ENCODE data around the gene TFF1.

- no peak for TF ChIP-seq ISL1 (CRISPR knock-in tag; IDR thresholded peaks at IDR 0.05)
- TF ChIP-seq, protein P1, sequence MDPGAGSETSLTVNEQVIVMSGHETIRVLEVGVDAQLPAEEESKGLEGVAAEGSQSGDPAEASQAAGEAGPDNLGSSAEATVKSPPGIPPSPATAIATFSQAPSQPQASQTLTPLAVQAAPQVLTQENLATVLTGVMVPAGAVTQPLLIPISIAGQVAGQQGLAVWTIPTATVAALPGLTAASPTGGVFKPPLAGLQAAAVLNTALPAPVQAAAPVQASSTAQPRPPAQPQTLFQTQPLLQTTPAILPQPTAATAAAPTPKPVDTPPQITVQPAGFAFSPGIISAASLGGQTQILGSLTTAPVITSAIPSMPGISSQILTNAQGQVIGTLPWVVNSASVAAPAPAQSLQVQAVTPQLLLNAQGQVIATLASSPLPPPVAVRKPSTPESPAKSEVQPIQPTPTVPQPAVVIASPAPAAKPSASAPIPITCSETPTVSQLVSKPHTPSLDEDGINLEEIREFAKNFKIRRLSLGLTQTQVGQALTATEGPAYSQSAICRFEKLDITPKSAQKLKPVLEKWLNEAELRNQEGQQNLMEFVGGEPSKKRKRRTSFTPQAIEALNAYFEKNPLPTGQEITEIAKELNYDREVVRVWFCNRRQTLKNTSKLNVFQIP (CRISPR knock-in tag; IDR thresholded peaks at IDR 0.05; ENCODE audit: borderline replicate concordance, low read depth): no peak
- TF ChIP-seq ZNF70 (CRISPR knock-in tag; IDR thresholded peaks at IDR 0.05): no peak
- TF ChIP-seq ARNTL (CRISPR knock-in tag; IDR thresholded peaks at IDR 0.05; ENCODE audit: borderline replicate concordance, low read depth): no peak
- TF ChIP-seq SNAI2 (CRISPR knock-in tag; IDR thresholded peaks at IDR 0.05): no peak
- TF ChIP-seq PATZ1 (CRISPR knock-in tag; IDR thresholded peaks at IDR 0.05; ENCODE audit: borderline replicate concordance): no peak
- TF ChIP-seq TOX (CRISPR knock-in tag; IDR thresholded peaks at IDR 0.05; ENCODE audit: borderline replicate concordance): no peak
- TF ChIP-seq, protein P2, sequence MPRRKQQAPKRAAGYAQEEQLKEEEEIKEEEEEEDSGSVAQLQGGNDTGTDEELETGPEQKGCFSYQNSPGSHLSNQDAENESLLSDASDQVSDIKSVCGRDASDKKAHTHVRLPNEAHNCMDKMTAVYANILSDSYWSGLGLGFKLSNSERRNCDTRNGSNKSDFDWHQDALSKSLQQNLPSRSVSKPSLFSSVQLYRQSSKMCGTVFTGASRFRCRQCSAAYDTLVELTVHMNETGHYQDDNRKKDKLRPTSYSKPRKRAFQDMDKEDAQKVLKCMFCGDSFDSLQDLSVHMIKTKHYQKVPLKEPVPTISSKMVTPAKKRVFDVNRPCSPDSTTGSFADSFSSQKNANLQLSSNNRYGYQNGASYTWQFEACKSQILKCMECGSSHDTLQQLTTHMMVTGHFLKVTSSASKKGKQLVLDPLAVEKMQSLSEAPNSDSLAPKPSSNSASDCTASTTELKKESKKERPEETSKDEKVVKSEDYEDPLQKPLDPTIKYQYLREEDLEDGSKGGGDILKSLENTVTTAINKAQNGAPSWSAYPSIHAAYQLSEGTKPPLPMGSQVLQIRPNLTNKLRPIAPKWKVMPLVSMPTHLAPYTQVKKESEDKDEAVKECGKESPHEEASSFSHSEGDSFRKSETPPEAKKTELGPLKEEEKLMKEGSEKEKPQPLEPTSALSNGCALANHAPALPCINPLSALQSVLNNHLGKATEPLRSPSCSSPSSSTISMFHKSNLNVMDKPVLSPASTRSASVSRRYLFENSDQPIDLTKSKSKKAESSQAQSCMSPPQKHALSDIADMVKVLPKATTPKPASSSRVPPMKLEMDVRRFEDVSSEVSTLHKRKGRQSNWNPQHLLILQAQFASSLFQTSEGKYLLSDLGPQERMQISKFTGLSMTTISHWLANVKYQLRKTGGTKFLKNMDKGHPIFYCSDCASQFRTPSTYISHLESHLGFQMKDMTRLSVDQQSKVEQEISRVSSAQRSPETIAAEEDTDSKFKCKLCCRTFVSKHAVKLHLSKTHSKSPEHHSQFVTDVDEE (CRISPR knock-in tag; IDR thresholded peaks at IDR 0.05): no peak
- no peak for TF ChIP-seq CREB5 (CRISPR knock-in tag; IDR thresholded peaks at IDR 0.05; ENCODE audit: low read depth)
- TF ChIP-seq ZFP30 (CRISPR knock-in tag; IDR thresholded peaks at IDR 0.05): no peak
- no peak for TF ChIP-seq BACH2 (CRISPR knock-in tag; IDR thresholded peaks at IDR 0.05; ENCODE audit: borderline replicate concordance)
Measured at GRCh38 chr21:42331660-42332059, 34.7 kb downstream of the TFF1 start.

All from SK-N-SH treated with all-trans-retinoic acid at 6 μM for 48 hours (cell line).